NCI-H2029 treated with DMSO at 0.1 percent for 48 hours (cell line): Measurements from ENCODE around the gene SEMA4A.
"Not testable (repeated sequence)": the region's sequence is repeated elsewhere in the genome, so short reads cannot be mapped to it uniquely, and the experiment has no call there.

ENCODE experiments used
- DNase-seq: peaks from one replicate; lab custom pipeline; 2025; lab: John Stamatoyannopoulos, UW

Gene SEMA4A

GRCh38 chr1:156160000-156160742 is 6.8 kb downstream of the SEMA4A start:
- DNase-seq, result no peak

- no peak for DNase-seq
These were observed 7.4 kb downstream of the SEMA4A start for GRCh38 chr1:156160743-156161171.

- no peak for DNase-seq
These were observed 9.1 kb downstream of the SEMA4A start for GRCh38 chr1:156162430-156163037.

- DNase-seq, result no peak
These were observed 10.3 kb downstream of the SEMA4A start for GRCh38 chr1:156163712-156164111.

GRCh38 chr1:156164125-156164831 is 10.9 kb downstream of the SEMA4A start:
- no peak for DNase-seq

- DNase-seq, result no peak
These were observed 11.7 kb downstream of the SEMA4A start for GRCh38 chr1:156165083-156165482.

GRCh38 chr1:156167536-156167935 is 14.2 kb downstream of the SEMA4A start:
- no peak for DNase-seq

GRCh38 chr1:156172696-156173470 is 19.5 kb downstream of the SEMA4A start:
- DNase-seq, result no peak

GRCh38 chr1:156176610-156177210 is 23.3 kb downstream of the SEMA4A start:
- DNase-seq, result no peak

- DNase-seq, result no peak
These were observed 24.7 kb downstream of the SEMA4A start for GRCh38 chr1:156177919-156178654.

GRCh38 chr1:156180471-156180870 is 27.1 kb downstream of the SEMA4A start:
- DNase-seq, result no peak

GRCh38 chr1:156181391-156181924 is 28.1 kb downstream of the SEMA4A start:
- DNase-seq, result not testable (repeated sequence)

- DNase-seq, result not testable (repeated sequence)
These were observed 28.8 kb downstream of the SEMA4A start for GRCh38 chr1:156182010-156182779.

- DNase-seq, result not testable (repeated sequence)
These were observed 33.2 kb downstream of the SEMA4A start for GRCh38 chr1:156186347-156187177.

GRCh38 chr1:156190265-156190664 is 36.9 kb downstream of the SEMA4A start:
- not testable (repeated sequence) for DNase-seq

GRCh38 chr1:156191292-156191964 is 38.0 kb downstream of the SEMA4A start:
- DNase-seq, result no peak

GRCh38 chr1:156193208-156193487 is 39.8 kb downstream of the SEMA4A start:
- no peak for DNase-seq

GRCh38 chr1:156193488-156194299 is 40.3 kb downstream of the SEMA4A start, which contains the start of gene SLC25A44:
Gene SLC25A44 (plus strand): TSS chr1:156194104. CDS start chr1:156199848, 5,744 bp downstream.
- peak; percentile 97 for DNase-seq
